Ishikawa (cell line): Measurements from ENCODE around the gene TCF4.

Experiments used
- CEBPB ChIP-seq: IDR thresholded peaks from 2 replicates; pipeline ENCODE4 v1.6.1; 2012
- CREB1 ChIP-seq: IDR thresholded peaks from 2 replicates; pipeline ENCODE4 v1.6.1; 2012; ENCODE audit warnings: low read depth
- EGR1 ChIP-seq: IDR thresholded peaks from 2 replicates; pipeline ENCODE4 v1.6.1; 2012
- EP300 ChIP-seq: IDR thresholded peaks from 2 replicates; pipeline ENCODE4 v1.6.1; 2012; ENCODE audit warnings: borderline replicate concordance
- FOXM1 ChIP-seq: IDR thresholded peaks from 2 replicates; pipeline ENCODE4 v1.6.1; 2012; ENCODE audit warnings: low read depth, borderline replicate concordance
- MAX ChIP-seq: IDR thresholded peaks from 2 replicates; pipeline ENCODE4 v1.6.1; 2012
- NFIC ChIP-seq: IDR thresholded peaks from 2 replicates; pipeline ENCODE4 v1.6.1; 2012
- RAD21 ChIP-seq: IDR thresholded peaks from 2 replicates; pipeline ENCODE4 v1.6.1; 2012; ENCODE audit warnings: low read depth
- REST ChIP-seq: IDR thresholded peaks from 2 replicates; pipeline ENCODE4 v1.6.1; 2012; ENCODE audit warnings: low read depth, mild to moderate bottlenecking
- TAF1 ChIP-seq: IDR thresholded peaks from 2 replicates; pipeline ENCODE4 v1.6.1; 2012; ENCODE audit warnings: low read depth, mild to moderate bottlenecking
- TCF12 ChIP-seq: IDR thresholded peaks from 2 replicates; pipeline ENCODE4 v1.6.1; 2012; ENCODE audit warnings: low read depth
- TEAD4 ChIP-seq: IDR thresholded peaks from 2 replicates; pipeline ENCODE4 v1.6.1; 2012
- USF1 ChIP-seq: IDR thresholded peaks from 2 replicates; pipeline ENCODE4 v1.6.1; 2012
- YY1 ChIP-seq: IDR thresholded peaks from 2 replicates; pipeline ENCODE4 v1.6.1; 2012; ENCODE audit warnings: low read depth
- ZBTB7A ChIP-seq: IDR thresholded peaks from 2 replicates; pipeline ENCODE4 v1.6.1; 2012; ENCODE audit warnings: low read depth

Gene TCF4

GRCh38 chr18:55179835-55180234, 408.2 kb downstream of the TCF4 start:
- TF ChIP-seq USF1 (no peak), FOXM1 (no peak), ZBTB7A (no peak), CREB1 (no peak), EP300 (no peak), TEAD4 (no peak), YY1 (no peak), MAX (no peak), TAF1 (no peak), CEBPB (no peak), REST (no peak), EGR1 (no peak), NFIC (no peak), RAD21 (no peak), TCF12 (no peak)

GRCh38 chr18:55179425-55179824, 408.6 kb downstream of the TCF4 start:
- no peak for TF ChIP-seq FOXM1
- no peak for TF ChIP-seq MAX
- no peak for TF ChIP-seq TAF1
- no peak for TF ChIP-seq ZBTB7A
- no peak for TF ChIP-seq EP300

- TF ChIP-seq EP300, result no peak
- TF ChIP-seq MAX, result no peak
- TF ChIP-seq NFIC, result no peak
- TF ChIP-seq EGR1, result no peak
- TF ChIP-seq TEAD4, result no peak
- TF ChIP-seq YY1, result no peak
- no peak for TF ChIP-seq REST
- TF ChIP-seq CEBPB, result no peak
- TF ChIP-seq ZBTB7A, result no peak
- TF ChIP-seq TAF1, result no peak
- TF ChIP-seq USF1, result no peak
- no peak for TF ChIP-seq TCF12
- TF ChIP-seq FOXM1, result no peak
- no peak for TF ChIP-seq CREB1
- no peak for TF ChIP-seq RAD21
Measured at GRCh38 chr18:55173291-55173690, 414.7 kb downstream of the TCF4 start.
